8988T (cell line): Measurements from ENCODE around the gene EIF4E2.

Experiments used
- DNase-seq: peaks from one replicate; pipeline ENCODE4 v3.0.0; 2011

EIF4E2 gene

GRCh38 chr2:232550354-232551249, at the start of gene EIF4E2, which contains the start of gene TIGD1:
Gene EIF4E2, plus strand, starts transcription at chr2:232550689. Its CDS starts 36 bp downstream, at chr2:232550725.
Gene TIGD1, minus strand, starts transcription at chr2:232550557. Its CDS starts 675 bp downstream, at chr2:232549882.
- peak; percentile 98 for DNase-seq

GRCh38 chr2:232501331-232501771, 49.1 kb upstream of the EIF4E2 start:
- DNase-seq = no peak

GRCh38 chr2:232501794-232502390, 48.6 kb upstream of the EIF4E2 start:
- DNase-seq = no peak

- DNase-seq = no peak
Observed at GRCh38 chr2:232502511-232502910, 48.0 kb upstream of the EIF4E2 start.

GRCh38 chr2:232502911-232503808, 47.3 kb upstream of the EIF4E2 start:
- DNase-seq = no peak

GRCh38 chr2:232503809-232504323, 46.6 kb upstream of the EIF4E2 start:
- DNase-seq = no peak

- DNase-seq = no peak
Observed at GRCh38 chr2:232504438-232504837, 46.1 kb upstream of the EIF4E2 start.

- DNase-seq = no peak
Observed at GRCh38 chr2:232505856-232506255, 44.6 kb upstream of the EIF4E2 start.

GRCh38 chr2:232506709-232507108, 43.8 kb upstream of the EIF4E2 start:
- DNase-seq = no peak

- no peak for DNase-seq
Observed at GRCh38 chr2:232508251-232508650, 42.2 kb upstream of the EIF4E2 start.

GRCh38 chr2:232511336-232511890, 39.1 kb upstream of the EIF4E2 start:
- no peak for DNase-seq

GRCh38 chr2:232512602-232513001, 37.9 kb upstream of the EIF4E2 start:
- no peak for DNase-seq

- DNase-seq = no peak
Observed at GRCh38 chr2:232513353-232513752, 37.1 kb upstream of the EIF4E2 start.

GRCh38 chr2:232515639-232516038, 34.9 kb upstream of the EIF4E2 start:
- no peak for DNase-seq

GRCh38 chr2:232516551-232516950, 33.9 kb upstream of the EIF4E2 start:
- no peak for DNase-seq

- no peak for DNase-seq
Observed at GRCh38 chr2:232518844-232519243, 31.6 kb upstream of the EIF4E2 start.

GRCh38 chr2:232519581-232520438, 30.7 kb upstream of the EIF4E2 start, which contains the start of gene PRSS56:
Gene PRSS56, plus strand, starts transcription at chr2:232520388. Its CDS starts 211 bp downstream, at chr2:232520599.
- DNase-seq = no peak

- DNase-seq = no peak
Observed at GRCh38 chr2:232520489-232520888, 30.0 kb upstream of the EIF4E2 start.

- DNase-seq = no peak
Observed at GRCh38 chr2:232521098-232521497, 29.4 kb upstream of the EIF4E2 start.

- DNase-seq = peak; percentile 95
Observed at GRCh38 chr2:232521959-232522622, 28.4 kb upstream of the EIF4E2 start.
